ENCODE data around the gene ZYG11A. TPM values are rescaled to one million over a fixed set of nuclear protein-coding genes. Genes with fewer than 3 reads are reported as not detected.
A peak's percentile ranks its signal among the peaks of the same experiment; 100 is the strongest.

The ZYG11A gene
- total and polyA plus RNA-seq, 4 donors, result 0.38 to 1.8 (median 0.76) TPM

- Histone ChIP-seq H3K4me1 (ENCODE audit: control insufficient read depth in 4 of 4, insufficient read depth in 4 of 4, low read length in 3 of 4) (peaks cover 17 to 78% (median 62%) of the 10 kb centered on the region in 4 donors), H3K9ac (ENCODE audit: low read depth in 1 of 2, low read length in 2 of 2) (peak overlapping the region in 1 of 2 donors; percentile 57), H3K36me3 (ENCODE audit: control insufficient read depth in 4 of 4, insufficient read depth in 3 of 4, low read depth in 1 of 4, low read length in 3 of 4) (peaks cover 0 to 4% (median 0%) of the 10 kb centered on the region in 4 donors), H3K27me3 (ENCODE audit: control insufficient read depth in 4 of 4, insufficient read depth in 4 of 4, low read length in 3 of 4) (no peaks in the 10 kb centered on the region), H3K4me3 (ENCODE audit: low read depth in 1 of 3, low read length in 3 of 3) (no peak overlapping the region), H3K9me3 (ENCODE audit: control insufficient read depth in 4 of 4, low read length in 3 of 4) (no peaks in the 10 kb centered on the region), H3K27ac (ENCODE audit: low read depth in 1 of 2, low read length in 2 of 2) (peak overlapping the region; percentile 66 to 74)
- DNase-seq (ENCODE audit: low spot score), result no peak
- TF ChIP-seq RAD21 (IDR thresholded peaks at IDR 0.05) (peak; percentile 35 to 50), CTCF (IDR thresholded peaks at IDR 0.05; ENCODE audit: low read depth, low read length, missing input control) (peak; percentile 19)
- TF ChIP-seq, protein P1, sequence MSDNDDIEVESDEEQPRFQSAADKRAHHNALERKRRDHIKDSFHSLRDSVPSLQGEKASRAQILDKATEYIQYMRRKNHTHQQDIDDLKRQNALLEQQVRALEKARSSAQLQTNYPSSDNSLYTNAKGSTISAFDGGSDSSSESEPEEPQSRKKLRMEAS (IDR thresholded peaks at IDR 0.05), result no peak
- WGBS, result 41% methylated on average over 8 of the region's 8 CpGs
Measured at GRCh38 chr1:52913537-52913936, 71.0 kb downstream of the ZYG11A start.

DNA sequence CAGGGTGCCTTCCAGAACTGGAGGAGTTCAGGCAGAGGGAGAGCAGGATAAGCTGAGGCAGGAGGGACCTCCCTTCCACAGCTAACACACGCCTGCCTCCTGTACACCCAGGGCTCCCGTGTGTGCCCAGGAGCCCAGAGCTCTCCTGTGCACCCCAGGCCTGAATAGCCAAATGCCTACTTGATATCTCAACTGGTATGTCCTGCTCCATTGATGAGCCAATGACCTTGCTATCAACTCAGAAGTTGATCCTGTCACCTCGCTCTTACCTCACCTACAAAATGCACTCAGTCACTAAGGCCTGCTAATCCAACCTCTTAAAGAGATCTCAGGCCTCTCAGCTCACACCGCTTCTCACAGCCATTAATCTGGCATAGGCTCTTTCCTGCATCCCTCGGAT, 71.9 kb downstream of the ZYG11A start:
- 65% methylated on average over 5 of the region's 5 CpGs for WGBS
- no peak overlapping the region for H3K9ac ChIP-seq (ENCODE audit: low read depth in 1 of 2, low read length in 2 of 2)
- no peaks in the 10 kb centered on the region for H3K27me3 ChIP-seq (ENCODE audit: control insufficient read depth in 4 of 4, insufficient read depth in 4 of 4, low read length in 3 of 4)
- peaks cover 0 to 3% (median 0%) of the 10 kb centered on the region in 4 donors for H3K36me3 ChIP-seq (ENCODE audit: control insufficient read depth in 4 of 4, insufficient read depth in 3 of 4, low read depth in 1 of 4, low read length in 3 of 4)
- no peaks in the 10 kb centered on the region for H3K9me3 ChIP-seq (ENCODE audit: control insufficient read depth in 4 of 4, low read length in 3 of 4)
- peak overlapping the region; percentile 73 for H3K27ac ChIP-seq (ENCODE audit: low read depth in 1 of 2, low read length in 2 of 2)
- no peak for DNase-seq (ENCODE audit: low spot score)
- H3K4me1 ChIP-seq (ENCODE audit: control insufficient read depth in 4 of 4, insufficient read depth in 4 of 4, low read length in 3 of 4), result peaks cover 17 to 78% (median 66%) of the 10 kb centered on the region in 4 donors
- TF ChIP-seq FOXA2 (IDR thresholded peaks at IDR 0.05) (no peak), HNF4A (conservative IDR thresholded peaks at IDR 0.05) (peak in 1 of 2 donors; percentile 27), HNF4G (IDR thresholded peaks at IDR 0.05) (no peak), FOXA1 (IDR thresholded peaks at IDR 0.05) (no peak), ATF3 (IDR thresholded peaks at IDR 0.05) (no peak), CTCF (IDR thresholded peaks at IDR 0.05; ENCODE audit: low read depth, low read length, missing input control) (no peak), GABPA (IDR thresholded peaks at IDR 0.05 in 1 of 2, conservative IDR thresholded peaks at IDR 0.05 in 1 of 2) (no peak), TAF1 (conservative IDR thresholded peaks at IDR 0.05) (no peak), REST (IDR thresholded peaks at IDR 0.05) (no peak), NR2F2 (IDR thresholded peaks at IDR 0.05) (no peak), EGR1 (IDR thresholded peaks at IDR 0.05; ENCODE audit: low read depth in 2 of 2) (no peak), YY1 (IDR thresholded peaks at IDR 0.05) (no peak), RAD21 (IDR thresholded peaks at IDR 0.05) (no peak), RXRA (IDR thresholded peaks at IDR 0.05) (peak; percentile 35 to 61), SP1 (IDR thresholded peaks at IDR 0.05) (peak; percentile 22)
- TF ChIP-seq, protein P2, sequence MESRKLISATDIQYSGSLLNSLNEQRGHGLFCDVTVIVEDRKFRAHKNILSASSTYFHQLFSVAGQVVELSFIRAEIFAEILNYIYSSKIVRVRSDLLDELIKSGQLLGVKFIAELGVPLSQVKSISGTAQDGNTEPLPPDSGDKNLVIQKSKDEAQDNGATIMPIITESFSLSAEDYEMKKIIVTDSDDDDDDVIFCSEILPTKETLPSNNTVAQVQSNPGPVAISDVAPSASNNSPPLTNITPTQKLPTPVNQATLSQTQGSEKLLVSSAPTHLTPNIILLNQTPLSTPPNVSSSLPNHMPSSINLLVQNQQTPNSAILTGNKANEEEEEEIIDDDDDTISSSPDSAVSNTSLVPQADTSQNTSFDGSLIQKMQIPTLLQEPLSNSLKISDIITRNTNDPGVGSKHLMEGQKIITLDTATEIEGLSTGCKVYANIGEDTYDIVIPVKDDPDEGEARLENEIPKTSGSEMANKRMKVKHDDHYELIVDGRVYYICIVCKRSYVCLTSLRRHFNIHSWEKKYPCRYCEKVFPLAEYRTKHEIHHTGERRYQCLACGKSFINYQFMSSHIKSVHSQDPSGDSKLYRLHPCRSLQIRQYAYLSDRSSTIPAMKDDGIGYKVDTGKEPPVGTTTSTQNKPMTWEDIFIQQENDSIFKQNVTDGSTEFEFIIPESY (IDR thresholded peaks at IDR 0.05), result no peak
- TF ChIP-seq, protein P1 (IDR thresholded peaks at IDR 0.05), result no peak
- no peak overlapping the region for H3K4me3 ChIP-seq (ENCODE audit: low read depth in 1 of 3, low read length in 3 of 3)

All from liver (tissue), 9 donors.